SK-N-SH treated with all-trans-retinoic acid at 6 μM for 48 hours (cell line): Measurements from ENCODE around the gene MRPL2.

Experiments
- ATAC-seq: fragments of 200-7000 bp; cut with Tn5 transposase; 3 replicates; pipeline ENCODE4 v1.9.1; 2020; ENCODE audit warnings: mild to moderate bottlenecking, moderate library complexity
- ARNTL ChIP-seq: fragments of 450-650 bp; formaldehyde crosslinking; IDR thresholded peaks from 2 replicates; pipeline ENCODE4 v1.5.0; 2020; ENCODE audit warnings: low read depth, mild to moderate bottlenecking, moderate library complexity, borderline replicate concordance
- BACH2 ChIP-seq: fragments of 250-450 bp; sonication (Bioruptor Pico); IDR thresholded peaks from 2 replicates; pipeline ENCODE4 v1.9.0; 2021; ENCODE audit warnings: mild to moderate bottlenecking, borderline replicate concordance
- CREB5 ChIP-seq: fragments of 250-450 bp; sonication (Bioruptor Pico); IDR thresholded peaks from 2 replicates; pipeline ENCODE4 v1.5.1; 2020; ENCODE audit warnings: low read depth, mild to moderate bottlenecking, moderate library complexity
- CSDC2 ChIP-seq: fragments of 250-450 bp; sonication (Bioruptor Pico); IDR thresholded peaks from 2 replicates; pipeline ENCODE4 v1.5.0; 2020; ENCODE audit warnings: mild to moderate bottlenecking, moderate library complexity
- CSRNP3 ChIP-seq: fragments of 250-450 bp; sonication (Bioruptor Pico); IDR thresholded peaks from 2 replicates; pipeline ENCODE4 v1.5.1; 2021; ENCODE audit warnings: mild to moderate bottlenecking, moderate library complexity
- ISL1 ChIP-seq: fragments of 250-450 bp; sonication (Bioruptor Pico); IDR thresholded peaks from 2 replicates; pipeline ENCODE4 v2.1.2; 2022; ENCODE audit warnings: mild to moderate bottlenecking, moderate library complexity
- OSR1 ChIP-seq: fragments of 250-450 bp; sonication (Bioruptor Pico); IDR thresholded peaks from 2 replicates; pipeline ENCODE4 v1.8.0; 2022; ENCODE audit warnings: moderate library complexity, mild to moderate bottlenecking, inconsistent platforms
- PATZ1 ChIP-seq: fragments of 250-450 bp; sonication (Bioruptor Pico); IDR thresholded peaks from 2 replicates; pipeline ENCODE4 v1.8.0; 2020; ENCODE audit warnings: mild to moderate bottlenecking, moderate library complexity, borderline replicate concordance
- POU6F1 ChIP-seq: fragments of 250-450 bp; sonication (Bioruptor Pico); IDR thresholded peaks from 2 replicates; pipeline ENCODE4 v1.8.0; 2021; ENCODE audit warnings: low read depth, mild to moderate bottlenecking, moderate library complexity, borderline replicate concordance
- RARB ChIP-seq: fragments of 250-450 bp; sonication (Bioruptor Pico); IDR thresholded peaks from 2 replicates; pipeline ENCODE4 v1.8.0; 2021; ENCODE audit warnings: mild to moderate bottlenecking, moderate library complexity
- SNAI2 ChIP-seq: fragments of 250-450 bp; sonication (Bioruptor Pico); IDR thresholded peaks from 2 replicates; pipeline ENCODE4 v1.5.0; 2020; ENCODE audit warnings: mild to moderate bottlenecking, moderate library complexity
- TCF4 ChIP-seq: fragments of 250-450 bp; sonication (Bioruptor Pico); IDR thresholded peaks from 2 replicates; pipeline ENCODE4 v1.8.0; 2021; ENCODE audit warnings: mild to moderate bottlenecking, moderate library complexity, borderline replicate concordance
- TOX ChIP-seq: fragments of 250-450 bp; sonication (Bioruptor Pico); IDR thresholded peaks from 2 replicates; pipeline ENCODE4 v1.8.0; 2021; ENCODE audit warnings: mild to moderate bottlenecking, moderate library complexity, borderline replicate concordance
- TSHZ2 ChIP-seq: fragments of 250-450 bp; sonication (Bioruptor Pico); IDR thresholded peaks from 2 replicates; pipeline ENCODE4 v1.5.0; 2020; ENCODE audit warnings: mild to moderate bottlenecking, moderate library complexity
- ZC3H10 ChIP-seq: fragments of 250-450 bp; sonication (Bioruptor Pico); IDR thresholded peaks from 2 replicates; pipeline ENCODE4 v1.5.1; 2021; ENCODE audit warnings: mild to moderate bottlenecking, moderate library complexity
- ZFP3 ChIP-seq: fragments of 250-450 bp; sonication (Bioruptor Pico); IDR thresholded peaks from 2 replicates; pipeline ENCODE4 v1.5.0; 2020; ENCODE audit warnings: mild to moderate bottlenecking, moderate library complexity
- ZFP30 ChIP-seq: fragments of 450-650 bp; formaldehyde crosslinking; IDR thresholded peaks from 2 replicates; pipeline ENCODE4 v1.5.0; 2022; ENCODE audit warnings: mild to moderate bottlenecking, moderate library complexity
- ZNF565 ChIP-seq: fragments of 450-650 bp; formaldehyde crosslinking; conservative IDR thresholded peaks from 2 replicates; pipeline ENCODE4 v1.5.0; 2020; ENCODE audit warnings: low read depth, mild to moderate bottlenecking, moderate library complexity
- ZNF70 ChIP-seq: fragments of 450-650 bp; formaldehyde crosslinking; IDR thresholded peaks from 2 replicates; pipeline ENCODE4 v1.5.0; 2020; ENCODE audit warnings: mild to moderate bottlenecking, moderate library complexity
- ZNF8 ChIP-seq: fragments of 450-650 bp; formaldehyde crosslinking; IDR thresholded peaks from 2 replicates; pipeline ENCODE4 v1.5.0; 2020; ENCODE audit warnings: mild to moderate bottlenecking, moderate library complexity

The MRPL2 gene

GRCh38 chr6:43029120-43029519 lies 30.1 kb downstream of the MRPL2 start:
- no peak for TF ChIP-seq PATZ1 (CRISPR knock-in tag)
- TF ChIP-seq ZNF70 (CRISPR knock-in tag) = no peak
- TF ChIP-seq ZNF565 = no peak
- TF ChIP-seq POU6F1 = no peak
- no peak for TF ChIP-seq ZC3H10 (CRISPR knock-in tag)
- TF ChIP-seq ARNTL (CRISPR knock-in tag) = no peak
- TF ChIP-seq ZNF8 (CRISPR knock-in tag) = no peak
- no peak for TF ChIP-seq CREB5 (CRISPR knock-in tag)
- TF ChIP-seq ISL1 (CRISPR knock-in tag) = no peak
- no peak for TF ChIP-seq ZFP3 (CRISPR knock-in tag)
- no peak for TF ChIP-seq OSR1
- no peak for TF ChIP-seq TSHZ2
- TF ChIP-seq TOX (CRISPR knock-in tag) = no peak
- no peak for ATAC-seq

- no peak for ATAC-seq
- TF ChIP-seq RARB (CRISPR knock-in tag) (no peak), OSR1 (no peak), ZNF70 (CRISPR knock-in tag) (no peak), CSDC2 (CRISPR knock-in tag) (no peak), TCF4 (CRISPR knock-in tag) (no peak), ZFP30 (no peak), CSRNP3 (CRISPR knock-in tag) (no peak), CREB5 (CRISPR knock-in tag) (no peak), ARNTL (CRISPR knock-in tag) (no peak), SNAI2 (CRISPR knock-in tag) (no peak), ZC3H10 (CRISPR knock-in tag) (no peak), ZFP3 (CRISPR knock-in tag) (no peak), BACH2 (no peak), ISL1 (CRISPR knock-in tag) (no peak)
These were observed 32.9 kb downstream of the MRPL2 start for GRCh38 chr6:43026365-43026764.

- no peak for ATAC-seq
- TF ChIP-seq CSDC2 (CRISPR knock-in tag) (no peak), CSRNP3 (CRISPR knock-in tag) (no peak), POU6F1 (no peak), RARB (CRISPR knock-in tag) (no peak), SNAI2 (CRISPR knock-in tag) (no peak), BACH2 (no peak), ZFP30 (no peak), ZNF565 (no peak), TSHZ2 (no peak)
These were observed 34.8 kb downstream of the MRPL2 start for GRCh38 chr6:43024436-43024835.
